ENCODE data around the gene ASS1.

ASS1 gene

GRCh38 chr9:130471411-130472183, 26.8 kb downstream of the ASS1 start:
- DNase-seq (ENCODE audit: low read depth): no peak
- no peak for TF ChIP-seq CTCF (IDR thresholded peaks at IDR 0.05; ENCODE audit: control insufficient read depth, insufficient read depth, low read depth, low read length, missing control alignments)
- H3K4me3 ChIP-seq (ENCODE audit: control insufficient read depth, low read depth, low read length): no peak overlapping the region

GRCh38 chr9:130472184-130472705, 27.5 kb downstream of the ASS1 start:
- no peak overlapping the region for H3K4me3 ChIP-seq (ENCODE audit: control insufficient read depth, low read depth, low read length)
- TF ChIP-seq CTCF (IDR thresholded peaks at IDR 0.05; ENCODE audit: control insufficient read depth, insufficient read depth, low read depth, low read length, missing control alignments): no peak
- no peak for DNase-seq (ENCODE audit: low read depth)

GRCh38 chr9:130473009-130473408, 28.2 kb downstream of the ASS1 start:
- DNase-seq (ENCODE audit: low read depth): no peak
- no peak for TF ChIP-seq CTCF (IDR thresholded peaks at IDR 0.05; ENCODE audit: control insufficient read depth, insufficient read depth, low read depth, low read length, missing control alignments)
- no peak overlapping the region for H3K4me3 ChIP-seq (ENCODE audit: control insufficient read depth, low read depth, low read length)

- DNase-seq (ENCODE audit: low read depth): no peak
- no peak for TF ChIP-seq CTCF (IDR thresholded peaks at IDR 0.05; ENCODE audit: control insufficient read depth, insufficient read depth, low read depth, low read length, missing control alignments)
- H3K4me3 ChIP-seq (ENCODE audit: control insufficient read depth, low read depth, low read length): no peak overlapping the region
These were observed 28.8 kb downstream of the ASS1 start for GRCh38 chr9:130473566-130473965.

- TF ChIP-seq CTCF (IDR thresholded peaks at IDR 0.05; ENCODE audit: control insufficient read depth, insufficient read depth, low read depth, low read length, missing control alignments): no peak
- DNase-seq (ENCODE audit: low read depth): no peak
- no peak overlapping the region for H3K4me3 ChIP-seq (ENCODE audit: control insufficient read depth, low read depth, low read length)
These were observed 29.3 kb downstream of the ASS1 start for GRCh38 chr9:130474106-130474505.

- no peak for TF ChIP-seq CTCF (IDR thresholded peaks at IDR 0.05; ENCODE audit: control insufficient read depth, insufficient read depth, low read depth, low read length, missing control alignments)
- H3K4me3 ChIP-seq (ENCODE audit: control insufficient read depth, low read depth, low read length): no peak overlapping the region
- DNase-seq (ENCODE audit: low read depth): no peak
These were observed 31.5 kb downstream of the ASS1 start for GRCh38 chr9:130476151-130476730.
